ENCODE results near the gene TMEM181.

DNA sequence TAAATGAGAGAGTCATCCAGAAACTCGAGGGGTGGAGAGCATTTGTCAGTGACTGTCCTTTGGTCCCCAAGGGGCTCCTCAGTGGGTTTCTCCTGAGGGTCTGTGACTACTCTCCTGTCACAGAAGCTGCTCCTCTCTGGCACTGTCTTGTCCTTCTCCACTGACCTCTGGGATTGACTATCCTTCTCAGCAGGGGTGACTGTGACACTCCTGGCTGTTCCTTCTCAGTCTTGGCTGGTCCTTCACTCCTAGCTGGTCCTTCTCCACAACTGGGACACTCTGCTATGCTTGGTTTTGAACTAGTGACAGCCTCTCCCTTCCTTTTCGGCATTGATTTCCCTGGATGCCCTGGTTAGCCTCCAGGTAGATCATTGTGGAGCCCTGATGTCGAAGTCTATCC, 51.1 kb downstream of the TMEM181 start:
- TF ChIP-seq, protein P1, sequence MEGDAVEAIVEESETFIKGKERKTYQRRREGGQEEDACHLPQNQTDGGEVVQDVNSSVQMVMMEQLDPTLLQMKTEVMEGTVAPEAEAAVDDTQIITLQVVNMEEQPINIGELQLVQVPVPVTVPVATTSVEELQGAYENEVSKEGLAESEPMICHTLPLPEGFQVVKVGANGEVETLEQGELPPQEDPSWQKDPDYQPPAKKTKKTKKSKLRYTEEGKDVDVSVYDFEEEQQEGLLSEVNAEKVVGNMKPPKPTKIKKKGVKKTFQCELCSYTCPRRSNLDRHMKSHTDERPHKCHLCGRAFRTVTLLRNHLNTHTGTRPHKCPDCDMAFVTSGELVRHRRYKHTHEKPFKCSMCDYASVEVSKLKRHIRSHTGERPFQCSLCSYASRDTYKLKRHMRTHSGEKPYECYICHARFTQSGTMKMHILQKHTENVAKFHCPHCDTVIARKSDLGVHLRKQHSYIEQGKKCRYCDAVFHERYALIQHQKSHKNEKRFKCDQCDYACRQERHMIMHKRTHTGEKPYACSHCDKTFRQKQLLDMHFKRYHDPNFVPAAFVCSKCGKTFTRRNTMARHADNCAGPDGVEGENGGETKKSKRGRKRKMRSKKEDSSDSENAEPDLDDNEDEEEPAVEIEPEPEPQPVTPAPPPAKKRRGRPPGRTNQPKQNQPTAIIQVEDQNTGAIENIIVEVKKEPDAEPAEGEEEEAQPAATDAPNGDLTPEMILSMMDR (IDR thresholded peaks at IDR 0.05; ENCODE audit: low read depth, low read length, missing input control), result no peak
- no peak for TF ChIP-seq EGR1 (IDR thresholded peaks at IDR 0.05; ENCODE audit: low read depth in 2 of 2)
- TF ChIP-seq, protein P2, sequence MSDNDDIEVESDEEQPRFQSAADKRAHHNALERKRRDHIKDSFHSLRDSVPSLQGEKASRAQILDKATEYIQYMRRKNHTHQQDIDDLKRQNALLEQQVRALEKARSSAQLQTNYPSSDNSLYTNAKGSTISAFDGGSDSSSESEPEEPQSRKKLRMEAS (IDR thresholded peaks at IDR 0.05), result no peak

Data from liver (tissue), 3 donors.